HepG2 (cell line): ENCODE results near the gene CHRD. TPM values are rescaled to one million over a fixed set of nuclear protein-coding genes. Genes with fewer than 3 reads are reported as not detected.

Experiments
- DNMT1 ChIP-seq: sonication (generic); formaldehyde crosslinking; IDR thresholded peaks from 2 replicates; pipeline ENCODE4 v1.5.1; 2020; ENCODE audit warnings: mild to moderate bottlenecking, missing genetic modification reagents
- HNF1A ChIP-seq, 2 experiments: sonication (generic) in 1 of 2; formaldehyde crosslinking in 1 of 2; IDR thresholded peaks; 2 replicates each; pipeline versions ENCODE4 v1.4.0 to v1.6.1; 2016 to 2020; ENCODE audit warnings: borderline replicate concordance in 1 of 2, low read depth in 1 of 2, mild to moderate bottlenecking in 1 of 2, missing genetic modification reagents in 1 of 2
- IKZF1 ChIP-seq: fragments of 450-650 bp; IDR thresholded peaks from 2 replicates; pipeline ENCODE4 v1.7.1; 2016
- IRF2 ChIP-seq: IDR thresholded peaks from 2 replicates; pipeline ENCODE4 v1.6.1; 2018; ENCODE audit warnings: missing genetic modification reagents, missing compliant biosample characterization
- JARID2 ChIP-seq: sonication (generic); formaldehyde crosslinking; IDR thresholded peaks from 2 replicates; pipeline ENCODE4 v1.8.1; 2023; ENCODE audit warnings: missing genetic modification reagents, inconsistent platforms; ENCODE audit not compliant: insufficient replicate concordance
- NFAT5 ChIP-seq: sonication (generic); formaldehyde crosslinking; IDR thresholded peaks from 2 replicates; pipeline ENCODE4 v1.4.0; 2020; ENCODE audit warnings: missing genetic modification reagents
- NR1H2 ChIP-seq: sonication (generic); formaldehyde crosslinking; IDR thresholded peaks from 2 replicates; pipeline ENCODE4 v1.8.1; 2022; ENCODE audit warnings: low read depth, missing genetic modification reagents, borderline replicate concordance
- RARG ChIP-seq: sonication (generic); formaldehyde crosslinking; IDR thresholded peaks from 2 replicates; pipeline ENCODE4 v1.4.0; 2020; ENCODE audit warnings: low read depth, mild to moderate bottlenecking, missing genetic modification reagents
- SAFB2 ChIP-seq: sonication (generic); formaldehyde crosslinking; IDR thresholded peaks from 2 replicates; pipeline ENCODE4 v1.5.1; 2020; ENCODE audit warnings: missing genetic modification reagents, low read depth, mild to moderate bottlenecking, borderline replicate concordance
- SMAD1 ChIP-seq: sonication (generic); formaldehyde crosslinking; IDR thresholded peaks from 2 replicates; pipeline ENCODE4 v1.4.0; 2020; ENCODE audit warnings: missing genetic modification reagents, low read depth, mild to moderate bottlenecking, borderline replicate concordance
- THAP8 ChIP-seq: sonication (generic); formaldehyde crosslinking; IDR thresholded peaks from 2 replicates; pipeline ENCODE4 v1.5.1; 2020; ENCODE audit warnings: missing genetic modification reagents, mild to moderate bottlenecking, borderline replicate concordance
- ZFP91 ChIP-seq: sonication (generic); formaldehyde crosslinking; IDR thresholded peaks from 2 replicates; pipeline ENCODE4 v1.9.0; 2022; ENCODE audit warnings: missing genetic modification reagents, mild to moderate bottlenecking, borderline replicate concordance
- ZNF124 ChIP-seq: sonication (generic); formaldehyde crosslinking; IDR thresholded peaks from 2 replicates; pipeline ENCODE4 v1.4.0; 2020; ENCODE audit warnings: missing genetic modification reagents
- ZNF343 ChIP-seq: sonication (generic); formaldehyde crosslinking; IDR thresholded peaks from 2 replicates; pipeline ENCODE4 v1.4.0; 2020; ENCODE audit warnings: mild to moderate bottlenecking, missing genetic modification reagents
- ZNF724P ChIP-seq: sonication (generic); formaldehyde crosslinking; IDR thresholded peaks from 2 replicates; pipeline ENCODE4 v1.8.0; 2022; ENCODE audit warnings: missing genetic modification reagents, borderline replicate concordance
- polyA plus RNA-seq, 8 experiments: library from polyadenylated mRNA; depleted of rRNA in 3 of 8; stranded (reverse) in 7 of 8; unstranded in 1 of 8; fragments of >200 nt; fragmentation: Illumina TruSeq in 4 of 8; extraction: Trizol in 4 of 8; gene quantifications; 2 replicates each; pipeline versions ENCODE4 v1.2.1 to v1.2.3, GENCODE V29; 2011 to 2016; ENCODE audit warnings: low read depth in 4 of 8, missing spikeins in 1 of 8, mixed read lengths in 1 of 8; ENCODE audit not compliant: insufficient read depth in 1 of 8
- total RNA-seq, 5 experiments: library from RNA; depleted of rRNA; stranded (reverse); fragments of >200 nt; fragmentation: Illumina TruSeq; extraction: Trizol; gene quantifications; 2 replicates each; pipeline ENCODE4 v1.2.3, GENCODE V29; 2016; ENCODE audit warnings: low read depth in 1 of 5

The CHRD gene
- total and polyA plus RNA-seq, 2 of the 13 experiments (the other 11 are each of a cell fraction or from before 2014, with no cell fraction given): 22.2 to 35.2 TPM

- TF ChIP-seq ZNF343 (CRISPR knock-in tag) (no peak; the same call in 1 of the 2 replicates), ZNF724P (no peak), IRF2 (CRISPR knock-in tag) (peak; percentile 23; the same call in 1 of the 2 replicates), SMAD1 (CRISPR knock-in tag) (peak; percentile 33; the same call in 1 of the 2 replicates), RARG (CRISPR knock-in tag) (no peak), THAP8 (CRISPR knock-in tag) (no peak), DNMT1 (CRISPR knock-in tag) (no peak), NR1H2 (CRISPR knock-in tag) (no peak), IKZF1 (no peak), ZFP91 (no peak), NFAT5 (CRISPR knock-in tag) (no peak), HNF1A (IDR thresholded peaks at IDR 0.05; ENCODE audit: low read depth) (no peak), HNF1A (CRISPR knock-in tag; IDR thresholded peaks at IDR 0.05; ENCODE audit: borderline replicate concordance) (peak; percentile 36; the same call in 1 of the 2 replicates), SAFB2 (CRISPR knock-in tag) (peak; percentile 72; the same call in 1 of the 2 replicates), JARID2 (CRISPR knock-in tag) (no peak), ZNF124 (no peak)
Observed at GRCh38 chr3:184335661-184336546, 44.0 kb upstream of the CHRD start (continued).
